Erythroblast (primary cell): Measurements from ENCODE around the gene ACE.
A peak's percentile ranks its signal among the peaks of the same experiment; 100 is the strongest.

Experiments
- DNase-seq, 2 experiments: peaks; one replicate each; lab custom pipeline; 2025; lab: John Stamatoyannopoulos, UW
- GATA1 ChIP-seq: IDR thresholded peaks from 2 replicates; pipeline ENCODE4 v1.6.1; 2011; ENCODE audit warnings: low read depth, mild to moderate bottlenecking, control low read depth, low read length, moderate library complexity
- POLR2A ChIP-seq: IDR thresholded peaks from 2 replicates; pipeline ENCODE4 v1.6.1; 2011; ENCODE audit warnings: mild to moderate bottlenecking, low read length

The ACE gene

GRCh38 chr17:63516910-63517824, 40.3 kb downstream of the ACE start:
- DNase-seq, result no peak
- TF ChIP-seq GATA1 (no peak), POLR2A (no peak)

- TF ChIP-seq POLR2A (no peak), GATA1 (no peak)
- no peak for DNase-seq
These were observed 41.1 kb downstream of the ACE start for GRCh38 chr17:63517825-63518534.

- DNase-seq, result no peak
- TF ChIP-seq POLR2A (no peak), GATA1 (no peak)
These were observed 42.4 kb downstream of the ACE start for GRCh38 chr17:63519116-63519881.

DNA sequence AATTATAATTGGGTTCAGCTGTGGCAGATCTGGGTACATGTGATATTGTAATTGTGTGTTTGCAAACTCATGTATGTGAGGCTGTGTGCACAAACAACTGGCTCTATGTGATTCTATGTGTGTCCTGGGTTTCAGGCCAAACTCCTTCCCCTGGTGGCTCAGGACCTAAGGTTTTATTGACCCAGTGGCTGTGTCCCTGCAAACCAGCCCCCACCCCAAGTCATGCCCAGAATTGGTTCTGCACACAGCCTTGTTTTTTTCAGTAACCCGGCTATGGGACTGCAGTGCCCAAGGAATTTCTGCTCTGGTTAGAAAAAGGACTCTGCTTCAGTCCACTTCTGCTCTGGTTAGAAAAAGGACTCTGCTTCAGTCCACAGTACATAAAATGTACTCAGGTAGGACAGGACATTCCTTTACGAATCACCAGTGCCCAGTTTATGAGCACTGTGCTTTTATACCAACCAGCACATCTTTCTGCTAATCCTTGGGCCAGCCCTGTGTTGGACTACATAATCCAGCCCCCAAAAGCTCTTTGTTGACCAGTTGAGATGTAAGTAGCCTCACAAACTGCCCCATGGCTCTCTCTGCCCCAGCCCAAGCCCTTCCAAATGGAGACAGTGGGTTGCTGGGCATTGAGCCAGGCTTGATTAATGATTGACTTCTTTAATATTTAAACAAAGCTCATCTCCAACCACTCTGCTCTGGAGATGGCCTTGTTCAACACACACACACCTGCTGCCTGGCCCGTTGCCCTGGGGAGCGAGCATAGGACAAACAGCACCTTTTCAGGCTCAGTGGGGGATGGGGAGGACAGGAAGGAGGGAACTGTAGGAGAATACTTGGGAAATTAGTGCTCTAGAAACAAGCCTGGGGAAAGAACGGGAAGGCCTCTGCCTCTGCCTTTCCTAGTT, 43.4 kb downstream of the ACE start:
- no peak for TF ChIP-seq GATA1
- no peak for TF ChIP-seq POLR2A

GRCh38 chr17:63523253-63523855, 46.5 kb downstream of the ACE start, which contains the start of gene KCNH6:
TSS of gene KCNH6 (plus strand) at chr17:63523358. CDS start at chr17:63523414, 56 bp downstream.
- DNase-seq, result no peak
- TF ChIP-seq POLR2A (no peak), GATA1 (no peak)

More for the DNA sequence above, 43.4 kb downstream of the ACE start:
- DNase-seq, result no peak

- no peak for TF ChIP-seq POLR2A
- TF ChIP-seq GATA1, result no peak
- DNase-seq, result no peak
These were observed 47.2 kb downstream of the ACE start for GRCh38 chr17:63524051-63524450.

DNA sequence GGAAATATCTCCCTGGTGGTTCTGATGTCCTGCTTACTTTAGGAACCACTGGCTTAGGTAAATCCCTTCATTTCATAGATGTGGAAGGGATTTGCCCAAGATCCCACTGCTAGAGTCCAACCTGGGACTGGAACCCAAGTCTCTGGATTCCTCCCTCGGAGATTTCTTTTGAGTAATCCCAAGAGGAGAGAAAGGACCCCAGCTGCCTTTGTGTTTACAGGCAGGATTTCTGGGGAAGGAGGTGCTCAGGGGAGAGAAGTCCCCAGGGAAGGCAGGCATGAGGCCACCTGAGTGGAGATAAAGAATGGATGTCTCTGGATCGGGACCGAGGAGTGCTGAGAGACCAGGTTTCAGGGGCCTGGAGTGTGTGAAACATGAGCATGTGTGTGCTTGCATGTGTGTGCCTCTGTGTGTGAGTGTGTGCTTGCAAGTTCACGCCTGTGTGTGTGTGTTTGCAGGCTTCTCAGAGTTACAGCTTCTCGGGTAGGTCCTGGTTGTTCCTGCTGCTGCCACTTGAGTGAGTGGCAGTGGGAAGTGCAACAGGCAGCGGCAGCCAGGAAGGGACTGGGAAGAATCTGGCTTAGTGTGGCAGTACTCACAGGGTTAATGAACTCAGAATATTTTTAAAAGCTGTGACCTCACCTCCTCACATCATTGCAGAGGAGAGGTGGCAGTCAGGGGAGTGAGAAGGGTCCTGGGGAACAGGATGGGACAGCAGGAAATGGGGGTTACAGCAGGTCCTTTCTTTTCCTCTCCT, 48.5 kb downstream of the ACE start:
- no peak for TF ChIP-seq GATA1
- no peak for TF ChIP-seq POLR2A
- no peak for DNase-seq

DNA sequence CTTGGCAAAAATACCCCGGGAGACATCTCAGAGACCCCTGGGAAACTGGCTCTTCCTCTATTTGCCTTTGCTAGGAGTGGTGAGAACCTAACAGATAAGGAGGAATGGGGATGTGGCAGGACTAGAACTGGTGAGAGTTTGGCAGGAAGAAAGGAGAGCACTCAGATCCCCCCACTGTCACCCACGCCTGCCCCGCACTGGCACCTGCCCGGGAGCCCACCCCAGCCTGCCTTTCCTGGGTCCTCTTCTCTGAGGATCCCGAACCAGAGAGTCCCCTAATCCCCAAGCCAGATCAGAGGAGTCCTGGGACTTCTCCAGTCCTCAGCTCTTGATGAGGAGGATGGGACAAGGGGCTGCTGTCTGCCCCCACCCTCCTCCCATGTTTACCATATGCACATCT, 50.0 kb downstream of the ACE start:
- TF ChIP-seq GATA1 (no peak), POLR2A (no peak)
- no peak for DNase-seq

- no peak for DNase-seq
- TF ChIP-seq GATA1, result no peak
- TF ChIP-seq POLR2A, result no peak
These were observed 51.3 kb downstream of the ACE start for GRCh38 chr17:63528183-63528582.

- TF ChIP-seq POLR2A, result no peak
- TF ChIP-seq GATA1, result no peak
- peak; percentile 74 to 87 for DNase-seq
These were observed 53.1 kb downstream of the ACE start for GRCh38 chr17:63529711-63530556.
